Ovary (tissue), 9 donors: Measurements from ENCODE around the gene UGP2. TPM values are rescaled to one million over a fixed set of nuclear protein-coding genes. Genes with fewer than 3 reads are reported as not detected.

Experiments used
- DNase-seq, 5 donors: peaks; one replicate each; pipeline ENCODE4 v3.0.0-alpha.2; 2019 to 2020
- H3K27ac ChIP-seq, 2 donors: fragments of 200-600 bp; one replicate each; pipeline versions ENCODE4 v1.5.1 to v1.8.0; 2019 to 2022
- H3K27me3 ChIP-seq: fragments of 200-600 bp; one replicate; pipeline ENCODE4 v1.8.0; 2022
- H3K36me3 ChIP-seq: fragments of 200-600 bp; sonication (generic); one replicate; pipeline ENCODE4 v1.5.1; 2019
- H3K4me1 ChIP-seq: one replicate; pipeline ENCODE4 v1.8.1; 2013; ENCODE audit warnings: mild to moderate bottlenecking, moderate library complexity; ENCODE audit not compliant: insufficient read depth
- H3K4me3 ChIP-seq: fragments of 200-600 bp; sonication (generic); one replicate; pipeline ENCODE4 v1.5.1; 2017
- H3K9me3 ChIP-seq, 2 donors: fragments of 200-600 bp in 1 of 2; sonication (generic) in 1 of 2; one replicate each; pipeline versions ENCODE4 v1.5.1 to v1.8.1; 2013 to 2019; ENCODE audit warnings: mild to moderate bottlenecking in 1 of 2, moderate library complexity in 1 of 2
- CTCF ChIP-seq, 3 donors: fragments of 450-650 bp in 2 of 3; fragments of 200-600 bp in 1 of 3; IDR thresholded peaks; one replicate each; pipeline versions ENCODE4 v1.5.1 to v1.8.0; 2016 to 2022; ENCODE audit warnings: antibody characterized with exemption in 3 of 3, mild to moderate bottlenecking in 1 of 3
- EP300 ChIP-seq: sonication (generic); formaldehyde crosslinking; IDR thresholded peaks from one replicate; pipeline ENCODE4 v1.6.1; 2017; ENCODE audit warnings: antibody characterized with exemption
- POLR2A ChIP-seq: fragments of 450-650 bp; IDR thresholded peaks from one replicate; pipeline ENCODE4 v1.6.1; 2017; ENCODE audit warnings: antibody characterized with exemption, mild to moderate bottlenecking, moderate library complexity
- WGBS, 3 donors: extraction: QIAGEN DNeasy Blood & Tissue Kit in 1 of 3; methylation state at CpG; one replicate each; pipeline versions ENCODE4 v1.1.5 to v1.1.7; 2013 to 2017; 5-methylcytosine and 5-hydroxymethylcytosine counted together
- intact Hi-C, 4 donors: fragments of 100-400 bp; cut with DNase I; formaldehyde crosslinking; loops; one replicate each; pipeline versions ENCODE4 v1.11.0 to v1.15.1; 2022 to 2023
- polyA plus RNA-seq, 2 donors: library from polyadenylated mRNA; stranded (reverse); fragments of 200-250 nt in 1 of 2; fragments of 350-450 nt in 1 of 2; fragmentation: Illumina TruSeq in 1 of 2; extraction: RNeasy Lipid Tissue Mini Kit (QIAGEN cat#74804) in 1 of 2; gene quantifications; one replicate each; pipeline ENCODE4 v1.2.3, GENCODE V29; 2013 to 2014
- total RNA-seq, 7 donors: library from RNA; depleted of rRNA in 2 of 7; stranded (reverse); fragments of >200 nt in 2 of 7; fragmentation: NEBNext Ultra II Directional in 3 of 7; extraction: Animal tissue kit (Norgen Biotek cat#: 25700) in 3 of 7; gene quantifications; one replicate each; pipeline versions ENCODE4 v1.1.0 to v1.2.4, GENCODE V29; 2016 to 2023
- donor health status: DM: no; HTN: no; CAD: no; lungs with moderate emphysema.
- donor health status: DM: no; HTN: no; CAD: no.
- donor health status: Bipolar disorder and iron deficiency.
- donor health status: DM: yes; HTN: yes; CAD: no.
- donor health status: DM: no; HTN: no; CAD: no.
- donor health status: DM: yes; HTN: yes; CAD: no.

UGP2 gene
- total and polyA plus RNA-seq, 9 donors = 63.7 to 129 (median 85.1) TPM

- no peak overlapping the region for H3K27ac ChIP-seq
- TF ChIP-seq EP300 = no peak
- peaks cover 6% of the 10 kb centered on the region for H3K4me1 ChIP-seq
- no peaks in the 10 kb centered on the region for H3K36me3 ChIP-seq
- H3K9me3 ChIP-seq = no peaks in the 10 kb centered on the region
- WGBS, 3 donors = 69 to 76% (median 69%) methylated on average over 4 of the region's 4 CpGs
- no peaks in the 10 kb centered on the region for H3K27me3 ChIP-seq
- intact Hi-C loops = loop anchor here in 1 of 4 donors (10.0 kb wide), 1 partner anchor 159 kb away; no protein-coding TSS in a partner anchor
- H3K4me3 ChIP-seq = no peak overlapping the region
- no peak for DNase-seq
Observed at GRCh38 chr2:63853527-63854310, 12.0 kb downstream of the UGP2 start.

- H3K4me3 ChIP-seq = no peak overlapping the region
- no peaks in the 10 kb centered on the region for H3K27me3 ChIP-seq
- H3K36me3 ChIP-seq = no peaks in the 10 kb centered on the region
- WGBS, 3 donors = 93 to 95% (median 93%) methylated on average over 14 of the region's 14 CpGs
- no peak overlapping the region for H3K27ac ChIP-seq
- no peaks in the 10 kb centered on the region for H3K9me3 ChIP-seq
- intact Hi-C loops = loop anchor here in 1 of 4 donors (10.0 kb wide), 1 partner anchor 161 kb away; no protein-coding TSS in a partner anchor
- DNase-seq = no peak
- H3K4me1 ChIP-seq = peaks cover 4% of the 10 kb centered on the region
- no peak for TF ChIP-seq EP300
Observed at GRCh38 chr2:63855418-63856302, 14.0 kb downstream of the UGP2 start.

- DNase-seq = no peak
- H3K36me3 ChIP-seq = no peaks in the 10 kb centered on the region
- TF ChIP-seq EP300 = no peak
- TF ChIP-seq CTCF (IDR thresholded peaks at IDR 0.05) = no peak
- no peak for TF ChIP-seq POLR2A
- H3K9me3 ChIP-seq = no peaks in the 10 kb centered on the region
- H3K27ac ChIP-seq = no peak overlapping the region
- intact Hi-C loops = loop anchor here in 1 of 4 donors (10.0 kb wide), 1 partner anchor 161 kb away; no protein-coding TSS in a partner anchor
- 76 to 85% (median 82%) methylated on average over 5 of the region's 5 CpGs for WGBS, 3 donors
- no peak overlapping the region for H3K4me3 ChIP-seq
- peaks cover 4% of the 10 kb centered on the region for H3K4me1 ChIP-seq
- no peaks in the 10 kb centered on the region for H3K27me3 ChIP-seq
Observed at GRCh38 chr2:63856303-63856603, 14.6 kb downstream of the UGP2 start.

GRCh38 chr2:63858291-63858690 lies 16.6 kb downstream of the UGP2 start:
- Histone ChIP-seq H3K4me1 (peaks cover 2% of the 10 kb centered on the region), H3K4me3 (no peak overlapping the region), H3K27ac (no peak overlapping the region), H3K9me3 (no peaks in the 10 kb centered on the region), H3K36me3 (no peaks in the 10 kb centered on the region), H3K27me3 (no peaks in the 10 kb centered on the region)
- TF ChIP-seq POLR2A (no peak), EP300 (no peak), CTCF (IDR thresholded peaks at IDR 0.05) (no peak)
- intact Hi-C loops = loop anchor here in 1 of 4 donors (10.0 kb wide), 1 partner anchor 163 kb away; no protein-coding TSS in a partner anchor
- DNase-seq = no peak
- WGBS, 3 donors = 92 to 96% (median 93%) methylated on average over 2 of the region's 2 CpGs

GRCh38 chr2:63861220-63861822 lies 19.6 kb downstream of the UGP2 start:
- no peaks in the 10 kb centered on the region for H3K9me3 ChIP-seq
- 37% methylated on average over 6 of the region's 6 CpGs for WGBS, 3 donors
- no peaks in the 10 kb centered on the region for H3K36me3 ChIP-seq
- intact Hi-C loops = loop anchor here in 3 of 4 donors (5.0 to 10.0 kb wide), 3 partner anchors 164 to 267 kb away; no protein-coding TSS in a partner anchor
- H3K27ac ChIP-seq = no peak overlapping the region
- DNase-seq = peak in 4 of 5 donors; percentile 31 to 66 (median 40)
- H3K4me1 ChIP-seq = no peaks in the 10 kb centered on the region
- peak; percentile 15 to 45 (median 23) for TF ChIP-seq CTCF (IDR thresholded peaks at IDR 0.05)
- TF ChIP-seq POLR2A = no peak
- TF ChIP-seq EP300 = no peak
- H3K4me3 ChIP-seq = no peak overlapping the region
- no peaks in the 10 kb centered on the region for H3K27me3 ChIP-seq
